GOT3 (cell line): Measurements from ENCODE around the gene PDE4B.

Experiments
- DNase-seq: peaks from one replicate; lab custom pipeline; 2025; ENCODE audit warnings: mixed read lengths; lab: John Stamatoyannopoulos, UW

The PDE4B gene

GRCh38 chr1:66240491-66241484, 448.1 kb downstream of the PDE4B start:
- DNase-seq, result no peak

GRCh38 chr1:66242646-66243547, 450.2 kb downstream of the PDE4B start:
- DNase-seq, result no peak

- no peak for DNase-seq
Observed at GRCh38 chr1:66243548-66244130, 450.9 kb downstream of the PDE4B start.

GRCh38 chr1:66244429-66244828, 451.7 kb downstream of the PDE4B start:
- no peak for DNase-seq

GRCh38 chr1:66245691-66246090, 453.0 kb downstream of the PDE4B start:
- DNase-seq, result no peak

GRCh38 chr1:66246351-66247269, 453.9 kb downstream of the PDE4B start:
- DNase-seq, result no peak

- no peak for DNase-seq
Observed at GRCh38 chr1:66247415-66248208, 454.9 kb downstream of the PDE4B start.

- no peak for DNase-seq
Observed at GRCh38 chr1:66248257-66248656, 455.6 kb downstream of the PDE4B start.

GRCh38 chr1:66248746-66249145, 456.1 kb downstream of the PDE4B start:
- no peak for DNase-seq

- DNase-seq, result no peak
Observed at GRCh38 chr1:66250075-66250474, 457.4 kb downstream of the PDE4B start.

- DNase-seq, result no peak
Observed at GRCh38 chr1:66250478-66250877, 457.8 kb downstream of the PDE4B start.

- no peak for DNase-seq
Observed at GRCh38 chr1:66251546-66251945, 458.9 kb downstream of the PDE4B start.

- DNase-seq, result no peak
Observed at GRCh38 chr1:66253330-66253921, 460.7 kb downstream of the PDE4B start.

- DNase-seq, result no peak
Observed at GRCh38 chr1:66254785-66255184, 462.1 kb downstream of the PDE4B start.

GRCh38 chr1:66256629-66257572, 464.2 kb downstream of the PDE4B start:
- no peak for DNase-seq

- no peak for DNase-seq
Observed at GRCh38 chr1:66258404-66259105, 465.9 kb downstream of the PDE4B start.

GRCh38 chr1:66261364-66261763, 468.7 kb downstream of the PDE4B start:
- no peak for DNase-seq
